Kidney tubule cell (primary cell): ENCODE measurements around the gene DLGAP3.

Source experiments
- DNase-seq: peaks from one replicate; pipeline ENCODE4 v3.0.0-alpha.2; 2018; ENCODE audit warnings: low spot score

Gene DLGAP3

DNA sequence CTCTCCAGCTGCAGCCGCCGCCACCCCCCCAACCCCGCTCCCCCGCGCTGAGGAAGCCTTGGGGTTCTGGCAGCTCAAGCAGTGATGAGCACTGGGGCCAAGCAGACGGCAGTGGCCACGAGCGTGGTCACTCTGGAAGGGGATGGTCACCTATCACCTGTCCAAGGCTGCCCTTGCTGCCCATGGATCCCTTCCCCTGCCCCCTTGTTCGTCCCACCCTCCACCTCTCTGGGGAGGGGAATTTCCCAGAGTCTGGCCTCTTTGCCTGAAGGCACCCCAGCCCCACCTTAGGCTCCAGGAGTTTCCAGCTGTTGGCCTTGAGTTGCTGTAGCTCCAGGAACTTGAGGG lies 62.7 kb downstream of the DLGAP3 start:
- no peak for DNase-seq

DNA sequence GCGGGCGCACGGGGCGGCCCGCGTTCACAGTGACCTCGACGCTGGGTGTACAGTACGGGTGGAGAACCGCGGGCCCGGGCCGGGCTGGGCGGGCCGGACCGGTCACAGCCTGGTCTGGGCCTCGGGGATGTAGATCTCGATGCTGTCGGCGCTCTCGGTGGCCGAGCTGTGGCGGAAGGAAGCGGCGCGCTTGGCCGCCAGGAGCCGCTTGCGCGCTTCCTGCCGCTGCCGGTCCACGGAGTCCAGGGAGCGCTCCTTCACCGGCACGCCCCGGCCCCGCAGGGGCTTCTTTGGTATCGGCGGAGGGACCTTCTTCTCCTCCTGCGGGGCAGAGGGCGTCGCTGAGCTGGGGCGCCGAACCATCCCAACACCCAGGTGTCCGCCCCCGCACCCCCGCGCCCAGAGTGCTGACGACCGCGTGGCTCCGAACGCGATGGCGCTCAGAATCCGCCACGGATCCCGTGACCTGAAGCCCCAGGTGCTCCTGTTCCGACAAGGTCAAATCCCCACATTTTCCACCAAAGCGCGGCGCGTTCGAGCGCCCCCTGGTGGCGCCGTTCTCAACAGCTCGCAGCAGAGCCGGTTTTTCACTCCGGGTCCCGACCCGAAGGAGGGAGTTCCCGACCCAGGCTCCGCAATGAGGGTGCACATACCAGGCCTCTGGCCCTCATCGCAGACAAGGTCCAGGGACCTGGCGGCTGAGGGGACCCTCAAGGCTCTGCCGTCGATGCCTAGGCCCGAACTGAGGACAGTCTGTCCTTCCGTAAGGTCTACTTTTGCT lies 63.3 kb downstream of the DLGAP3 start:
- peak; percentile 79 for DNase-seq

DNA sequence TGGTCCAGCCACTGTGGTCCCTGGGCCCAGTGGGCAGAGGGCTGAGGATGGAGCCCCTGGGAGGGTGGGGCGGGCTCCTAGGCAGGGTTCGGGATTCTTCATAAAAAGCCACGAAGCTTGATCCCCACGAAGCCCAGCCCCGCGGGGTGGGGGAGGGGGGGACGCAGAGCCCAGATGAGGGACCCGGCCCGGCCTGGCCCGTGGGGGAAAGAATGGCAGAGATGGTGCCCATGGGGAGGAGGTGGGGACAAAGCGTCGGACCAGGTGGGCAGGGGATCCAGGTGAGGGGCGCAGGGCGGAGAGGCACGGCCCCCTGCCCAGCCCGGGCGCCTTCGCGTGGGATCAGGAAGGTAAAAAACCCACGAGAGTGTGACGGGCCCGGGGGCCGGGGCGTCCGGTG lies 63.9 kb downstream of the DLGAP3 start:
- DNase-seq: no peak

DNA sequence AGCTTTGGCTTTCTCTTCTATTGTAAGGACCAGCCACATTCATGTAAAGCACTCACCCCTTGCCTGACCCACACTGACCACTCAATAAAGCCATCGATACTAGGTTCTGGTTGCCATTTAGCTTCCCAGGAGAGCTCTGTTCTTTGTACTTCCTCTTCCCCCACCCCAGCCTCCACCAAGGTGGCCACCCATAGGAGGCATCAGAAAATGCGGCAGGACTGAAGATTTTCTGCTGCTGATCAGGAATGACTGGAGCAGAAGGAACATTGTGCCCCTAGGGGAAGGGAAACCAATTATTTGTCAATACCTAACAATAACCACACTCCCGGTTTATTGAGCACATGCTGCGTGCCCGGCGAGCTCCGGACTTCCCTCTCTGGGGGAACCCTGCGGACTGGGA lies 64.7 kb downstream of the DLGAP3 start:
- no peak for DNase-seq

DNA sequence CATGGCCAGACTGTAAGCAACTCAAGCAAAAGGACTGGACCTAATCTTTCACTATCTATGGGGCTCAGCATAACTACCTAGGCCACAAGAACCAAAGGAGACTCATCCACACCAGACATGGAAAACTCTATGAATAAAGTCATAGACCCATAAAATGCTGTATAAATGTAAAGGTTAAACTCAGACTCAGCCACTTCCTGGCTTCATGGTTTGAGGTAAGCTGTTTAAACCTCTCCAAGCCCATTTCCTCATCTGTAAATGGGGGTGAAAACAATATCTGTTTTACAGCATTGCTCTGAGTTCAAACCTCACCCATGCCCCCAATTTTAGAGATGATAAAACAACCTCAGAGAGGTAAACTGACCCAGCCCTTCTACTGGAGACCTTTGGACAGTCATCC lies 65.9 kb downstream of the DLGAP3 start:
- no peak for DNase-seq

DNA sequence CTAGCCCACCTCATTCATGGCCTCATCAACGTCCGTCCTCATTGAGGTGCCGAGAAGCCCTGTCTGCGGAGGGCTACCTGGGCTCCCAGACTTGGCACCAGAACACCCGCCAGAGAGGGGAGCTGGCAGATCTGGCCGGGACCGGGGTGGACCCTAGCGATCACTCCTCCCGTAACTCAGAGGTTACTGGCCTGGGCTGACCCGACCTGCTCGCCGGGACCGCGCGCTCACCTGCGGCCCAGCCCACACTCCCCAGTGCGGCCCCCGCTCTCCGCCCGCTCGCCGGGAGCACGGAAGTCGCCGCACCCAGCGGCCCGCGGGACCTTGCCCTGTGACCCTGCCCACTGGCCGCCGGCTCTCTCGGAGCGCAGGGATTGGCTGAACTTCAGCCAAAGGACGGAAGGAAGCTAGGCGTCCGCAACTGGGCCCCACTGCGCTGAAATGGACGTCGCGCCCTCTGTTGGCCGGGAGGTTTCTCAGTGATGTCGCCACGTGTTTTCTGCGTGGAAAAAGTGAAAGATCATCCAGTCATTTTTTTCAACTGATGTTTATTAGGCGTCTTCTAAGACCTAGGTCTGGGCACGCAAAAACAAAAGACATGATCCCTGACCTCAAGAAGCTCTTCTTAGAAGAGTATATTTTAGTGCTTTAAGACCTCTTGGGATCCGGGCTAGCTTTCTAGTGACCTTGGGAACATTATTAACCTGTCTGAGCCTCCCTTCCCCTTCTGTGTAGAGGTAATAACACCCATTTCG lies 69.8 kb downstream of the DLGAP3 start, which contains the start of gene SMIM12:
TSS of gene SMIM12 (minus strand) at position 304 of the 755 bp plus-strand sequence. CDS start 3,772 bp downstream, outside the sequence.
- peak; percentile 95 for DNase-seq

DNA sequence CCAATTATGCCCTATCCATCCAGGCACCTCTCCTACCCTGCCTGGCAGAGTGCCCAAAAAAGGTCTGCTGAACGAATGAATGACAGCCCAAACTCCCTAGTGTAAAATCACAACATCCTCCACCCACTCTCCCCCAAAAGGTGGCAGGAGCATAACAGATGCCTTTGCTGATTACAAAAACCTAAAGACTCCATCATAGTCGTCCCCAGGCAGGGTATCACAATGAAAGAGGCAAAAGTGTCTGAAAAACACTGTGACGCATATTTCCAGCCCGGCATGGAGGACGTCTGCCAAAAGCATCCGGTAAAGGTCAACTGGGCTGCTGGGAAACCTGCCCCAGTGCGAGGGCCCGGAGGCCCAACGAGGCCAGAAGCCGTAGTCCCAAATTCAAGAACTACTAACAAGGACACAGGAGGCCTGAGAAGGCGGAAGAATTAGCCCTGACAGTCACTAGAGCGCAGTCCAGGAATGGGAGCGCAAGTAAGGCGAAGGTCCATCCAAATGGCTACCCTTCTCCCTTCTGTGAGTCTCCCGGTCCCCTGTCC lies 70.5 kb downstream of the DLGAP3 start:
- peak; percentile 28 for DNase-seq

DNA sequence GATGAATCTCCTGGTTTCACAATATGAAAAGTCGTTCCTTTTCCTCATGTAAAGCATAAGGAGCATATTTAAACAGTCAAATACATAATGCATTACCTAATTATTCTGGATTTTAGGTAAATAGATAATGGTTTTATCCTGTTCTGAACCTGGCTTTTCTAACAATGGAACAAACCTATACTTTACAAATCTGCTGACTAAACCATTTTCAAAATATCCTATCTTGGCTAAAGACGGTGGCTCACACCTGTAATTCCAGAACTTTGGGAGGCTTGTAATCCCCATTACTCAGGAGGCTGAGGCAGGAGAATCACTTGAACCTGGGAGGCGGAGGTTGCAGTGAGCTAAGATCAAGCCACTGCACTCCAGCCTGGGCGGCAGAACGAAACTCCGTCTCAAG lies 72.8 kb downstream of the DLGAP3 start:
- no peak for DNase-seq

DNA sequence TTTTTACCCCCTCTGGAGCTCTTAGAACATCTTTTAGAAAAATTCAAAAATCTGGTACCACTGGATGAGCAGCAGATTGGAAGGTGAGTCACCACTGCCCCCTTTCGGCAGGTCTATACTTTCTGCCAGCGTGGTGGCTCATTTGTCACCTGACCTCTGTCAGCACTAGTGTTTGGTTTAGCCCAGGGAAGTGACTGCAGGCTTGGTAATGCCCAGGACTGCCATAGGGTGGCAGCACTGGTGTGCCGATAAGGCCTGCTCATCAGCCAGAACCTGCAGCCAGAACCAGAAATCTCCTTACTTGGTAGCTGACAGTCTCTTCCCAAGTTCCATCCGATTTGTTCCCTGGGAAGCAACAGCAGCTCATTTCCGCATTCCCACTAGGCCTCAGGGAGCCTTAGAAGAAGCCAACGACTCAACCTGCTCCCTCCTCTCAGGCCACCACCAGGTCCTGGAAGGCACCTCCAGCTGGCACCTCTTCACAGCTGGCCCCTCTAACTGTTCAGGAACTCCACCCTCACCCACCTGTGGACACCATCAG lies 76.7 kb downstream of the DLGAP3 start:
- DNase-seq: peak; percentile 95

DNA sequence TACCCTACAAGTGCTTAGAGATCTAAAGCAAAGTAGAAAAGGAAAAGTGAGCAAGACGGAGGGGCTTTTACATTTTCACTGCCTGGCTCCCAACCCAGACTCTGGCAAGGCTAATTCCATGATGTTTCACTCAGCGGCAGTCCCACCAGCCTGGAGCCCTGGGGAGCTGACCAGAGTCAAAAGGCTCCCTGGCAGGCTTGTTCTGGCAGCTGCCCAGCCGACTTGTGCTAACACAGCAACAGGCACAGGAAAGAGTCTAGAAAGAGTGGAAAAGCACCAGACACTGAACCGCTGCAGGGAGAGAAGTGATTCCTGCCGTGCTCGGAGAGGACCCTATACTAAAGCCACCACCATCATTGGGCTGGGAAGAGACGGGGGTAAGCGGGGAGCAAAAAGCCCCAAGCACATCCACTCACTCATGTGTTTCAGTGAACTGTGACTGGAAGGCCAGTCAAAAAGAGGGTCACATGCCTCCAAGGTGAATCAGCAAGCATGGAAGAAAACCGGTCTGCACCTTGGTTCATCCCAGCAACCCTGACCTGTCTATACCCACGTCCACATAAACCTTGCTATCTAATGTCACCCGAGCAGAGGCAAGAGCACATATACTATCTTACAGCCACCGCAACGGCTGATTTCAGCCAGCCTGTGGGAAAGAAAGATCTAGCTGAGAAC lies 77.9 kb downstream of the DLGAP3 start:
- DNase-seq: peak; percentile 79

DNA sequence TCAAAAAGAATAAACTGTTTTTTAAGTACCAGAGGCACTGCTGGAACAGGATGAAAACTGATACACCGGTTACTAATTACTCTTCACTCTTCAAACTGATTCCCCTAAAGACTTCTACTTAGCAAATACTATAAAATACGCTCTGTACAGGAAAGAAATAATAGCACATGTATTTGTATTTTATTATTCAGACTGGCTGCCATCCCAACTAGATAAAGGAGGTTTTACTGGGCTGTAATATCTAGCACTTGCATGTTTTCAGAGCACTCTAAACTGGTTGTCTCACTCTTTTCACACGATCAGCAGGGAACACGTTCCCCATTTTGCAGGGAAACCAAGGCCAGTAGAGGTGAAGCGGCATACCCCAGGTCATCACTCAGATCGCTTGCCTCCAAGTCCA lies 79.1 kb downstream of the DLGAP3 start:
- DNase-seq: no peak

DNA sequence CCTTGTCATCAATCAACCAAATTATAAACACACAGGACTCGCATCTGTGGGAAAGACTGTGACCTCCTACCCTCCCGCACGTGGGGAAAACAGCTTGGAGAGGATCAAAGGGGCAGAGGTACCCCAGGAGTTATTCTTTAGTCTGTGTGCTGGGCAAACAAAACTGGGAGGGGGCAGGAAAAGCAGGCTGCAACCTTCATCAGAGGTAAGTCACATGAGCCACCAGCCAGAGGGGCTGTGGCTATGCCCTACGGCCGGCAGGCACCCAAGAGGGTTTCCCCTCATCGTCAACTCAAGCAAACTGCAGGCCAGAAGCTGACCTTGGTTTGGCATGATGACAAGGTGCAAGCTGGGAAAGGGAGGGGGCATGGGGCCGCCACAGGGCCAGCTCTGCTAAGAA lies 82.4 kb downstream of the DLGAP3 start:
- no peak for DNase-seq

DNA sequence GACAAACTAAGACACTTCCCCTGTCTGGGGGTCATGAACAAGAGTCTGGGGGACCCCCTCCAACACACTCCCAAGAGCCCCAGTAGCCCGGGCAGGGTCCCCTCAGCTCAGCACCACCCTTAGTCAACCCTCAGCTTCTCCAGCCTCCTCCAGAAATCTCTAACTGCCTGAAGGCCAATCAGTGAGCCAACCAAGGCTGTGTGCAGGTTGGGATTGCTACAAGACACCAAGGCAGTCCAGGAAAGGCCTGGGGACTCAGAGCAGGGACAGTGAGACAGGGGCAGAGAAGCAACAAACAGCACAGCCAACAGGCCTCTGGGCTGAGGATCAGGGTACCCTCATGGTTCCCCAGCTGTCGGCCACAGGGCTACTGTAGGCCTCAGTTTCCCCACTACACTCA lies 83.2 kb downstream of the DLGAP3 start:
- no peak for DNase-seq

DNA sequence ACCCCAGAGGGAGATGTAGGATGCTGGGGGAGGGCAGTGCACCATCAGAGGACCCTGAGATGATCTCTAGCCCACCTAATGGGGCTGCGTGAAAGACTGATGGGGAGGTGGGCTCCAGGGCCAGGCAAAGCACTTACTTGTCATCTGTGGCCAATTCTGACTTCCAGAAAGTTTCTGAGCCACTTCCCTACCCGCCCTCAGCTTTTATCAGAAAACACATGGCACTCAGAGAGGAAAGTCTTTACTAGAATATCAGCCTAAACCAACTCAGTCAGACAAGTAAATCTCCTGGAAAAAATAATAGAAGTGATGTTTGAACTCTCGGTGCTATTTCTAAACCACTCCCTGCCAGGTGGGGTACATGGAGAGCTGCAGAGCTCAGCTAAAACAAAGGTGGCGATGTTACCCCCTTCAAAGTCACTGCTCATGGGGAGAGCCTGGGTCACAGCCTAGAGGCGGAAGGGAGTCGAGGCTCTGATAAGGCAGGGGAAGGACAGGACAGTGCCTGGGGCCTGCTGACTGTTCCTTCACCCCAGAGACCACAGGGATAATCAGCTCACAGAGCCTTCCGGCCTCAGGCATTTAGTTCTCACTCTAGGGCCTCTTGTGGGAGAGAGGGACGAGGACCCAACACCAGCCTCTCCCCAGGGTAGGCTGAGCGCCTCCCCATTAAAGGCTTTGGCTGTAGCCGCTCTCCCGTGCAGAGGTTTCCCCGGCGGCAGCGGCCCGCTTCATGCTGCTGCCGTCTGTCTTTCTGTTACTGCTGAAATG lies 84.1 kb downstream of the DLGAP3 start:
- DNase-seq: no peak

DNA sequence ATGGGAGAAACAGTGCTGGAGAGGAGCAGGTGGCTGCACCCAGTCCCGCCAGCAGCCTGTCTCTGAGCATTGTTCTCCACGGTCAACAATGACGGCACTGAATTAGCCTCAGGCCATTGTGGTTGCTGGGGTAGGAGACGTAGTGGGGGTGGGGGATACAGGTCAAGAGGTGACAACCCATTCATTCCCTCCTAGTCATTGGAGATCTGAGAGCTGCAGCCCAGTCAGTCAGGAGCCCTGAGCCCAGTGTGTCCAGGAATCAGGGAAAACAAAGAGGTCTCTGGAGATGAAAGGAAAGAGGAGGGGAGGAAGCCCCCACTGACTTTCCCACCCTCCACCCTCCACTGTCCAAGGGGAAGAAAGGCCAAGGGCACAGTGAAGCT lies 85.2 kb downstream of the DLGAP3 start:
- DNase-seq: no peak

DNA sequence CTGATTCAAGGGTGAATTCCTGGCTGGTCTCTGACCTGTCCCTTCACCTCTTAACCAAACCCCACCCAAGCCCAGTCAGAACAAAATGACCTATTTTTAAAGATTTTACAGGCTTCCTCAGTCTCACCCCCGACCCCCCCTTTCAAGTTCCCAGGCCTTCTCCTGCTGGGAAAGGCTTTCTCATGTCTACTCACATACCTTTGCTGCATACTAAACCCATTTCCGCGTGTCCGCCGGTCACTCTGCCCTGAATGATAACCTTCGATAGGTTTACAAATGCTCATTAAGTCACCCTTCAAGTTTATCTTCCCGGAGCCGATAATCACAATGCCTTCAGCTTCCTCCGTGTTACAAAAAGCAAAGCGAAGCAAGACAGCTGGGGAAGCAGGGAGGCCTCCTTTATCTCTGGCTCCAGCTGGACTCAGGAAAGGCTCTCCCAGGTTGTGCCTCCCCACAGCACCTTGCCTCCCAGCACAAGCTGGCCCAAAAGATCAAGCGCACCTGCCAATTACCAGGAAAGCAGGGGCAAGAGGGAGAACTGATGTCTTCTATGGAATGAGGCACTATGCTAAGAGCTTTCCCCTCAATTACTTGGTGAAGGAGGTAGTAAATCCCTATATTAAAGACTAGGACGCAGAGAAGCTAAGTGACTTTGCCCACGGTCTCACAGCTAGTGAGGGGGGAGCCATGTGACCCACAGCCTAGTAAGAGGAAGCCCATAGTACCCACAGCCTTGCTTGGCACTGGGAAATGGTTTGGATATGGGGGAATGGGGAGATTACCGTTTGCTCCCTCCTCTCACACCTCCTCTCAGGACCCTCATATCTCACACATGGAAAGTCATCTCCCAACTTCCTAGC lies 85.8 kb downstream of the DLGAP3 start:
- DNase-seq: no peak

DNA sequence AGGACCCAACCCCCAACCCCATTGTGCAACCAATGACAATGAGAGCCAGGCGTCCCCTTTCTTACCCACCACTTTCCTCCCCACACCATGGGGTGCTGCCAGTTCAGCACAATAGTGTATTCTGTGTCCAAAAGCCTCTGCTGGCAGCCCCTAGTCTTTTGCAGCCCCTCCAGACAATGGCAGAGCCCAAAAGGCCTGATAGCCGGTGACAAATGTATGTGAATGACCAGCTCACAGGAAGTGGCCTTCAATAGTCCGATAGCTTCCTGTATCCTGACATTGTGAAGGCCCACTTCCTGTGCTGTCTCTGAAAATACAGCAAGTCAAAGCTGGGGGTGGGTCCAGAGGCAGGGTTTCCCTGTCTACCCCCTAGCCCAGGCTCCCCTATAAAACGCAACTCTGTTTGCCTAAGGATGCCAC lies 86.5 kb downstream of the DLGAP3 start:
- DNase-seq: no peak

DNA sequence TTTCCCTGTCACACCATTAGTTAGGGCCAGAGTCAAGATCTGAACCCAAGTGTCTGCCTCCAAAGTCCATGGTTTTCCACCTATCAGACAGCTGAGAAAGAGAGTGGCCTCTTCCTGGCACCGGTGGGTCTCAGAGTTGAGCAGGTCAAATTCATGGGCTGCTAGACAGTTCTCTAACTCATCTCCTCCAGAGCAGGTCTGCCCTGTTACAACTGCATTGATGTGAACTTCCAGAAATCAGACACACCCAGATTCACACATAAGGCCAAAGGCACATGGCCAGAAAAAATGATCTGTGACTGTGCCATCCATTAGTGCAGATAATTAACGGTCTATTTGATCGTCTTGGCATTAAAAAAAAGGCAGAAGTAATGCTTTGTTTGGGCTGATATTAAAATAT lies 87.4 kb downstream of the DLGAP3 start:
- no peak for DNase-seq

DNA sequence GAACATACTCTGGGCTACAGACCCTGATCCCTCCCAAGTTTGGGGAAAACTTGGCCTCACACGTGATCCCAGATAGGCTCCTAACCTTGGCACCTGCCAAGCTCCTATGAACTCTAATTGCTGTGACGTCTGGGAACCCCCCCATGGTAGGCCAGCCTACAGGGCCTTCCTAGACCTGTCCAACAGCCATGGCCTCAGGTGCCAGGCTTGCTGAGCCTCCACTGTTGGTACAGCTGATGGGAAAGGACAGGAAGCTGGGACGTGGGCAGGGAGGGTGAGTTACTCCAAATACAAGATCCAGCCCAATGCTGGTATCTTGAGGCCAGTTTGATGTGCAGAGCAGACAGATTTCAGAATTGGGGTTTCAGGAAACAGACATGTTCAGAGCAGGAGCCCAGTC lies 89.0 kb downstream of the DLGAP3 start:
- DNase-seq: no peak

DNA sequence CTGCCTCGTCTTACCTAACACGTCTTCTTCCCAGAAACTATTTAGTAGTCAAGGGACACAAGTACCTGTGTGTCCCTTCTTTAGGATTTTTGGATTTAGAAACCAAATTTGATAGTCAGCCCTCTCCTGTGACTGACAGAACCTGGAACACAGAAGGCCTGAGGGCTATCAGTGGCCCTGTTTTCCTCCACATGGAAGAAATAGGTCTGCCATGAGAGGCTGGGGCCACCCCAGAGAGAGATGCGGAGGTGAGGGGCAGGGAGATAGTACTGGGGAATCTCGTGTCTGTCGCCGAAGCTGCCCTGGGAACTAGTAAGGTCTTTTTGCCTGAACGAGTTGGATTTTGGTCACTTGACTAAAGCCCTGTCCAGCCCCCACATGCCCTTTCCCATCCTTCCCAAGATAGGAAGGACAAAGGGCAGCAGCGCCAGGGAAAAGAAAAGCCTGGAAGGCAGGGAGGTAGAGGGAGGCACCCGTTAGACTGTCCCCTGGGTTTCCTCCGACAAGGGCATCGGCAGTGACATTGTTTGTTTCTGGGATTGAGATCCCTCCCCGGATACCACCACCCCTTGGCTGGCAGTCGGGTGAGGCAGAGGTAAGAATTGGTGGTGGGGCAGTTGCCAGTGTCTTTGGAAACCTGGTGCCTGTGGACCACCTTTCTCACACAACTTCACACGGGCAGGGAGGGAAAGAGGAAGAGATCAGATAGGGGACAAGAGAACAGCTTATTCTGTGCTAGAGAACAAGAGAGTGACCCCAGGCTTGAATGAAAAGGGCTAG lies 89.7 kb downstream of the DLGAP3 start:
- DNase-seq: no peak
